KMS-11 (cell line): Measurements from ENCODE around the gene YY1.
"Not testable (repeated sequence)": the region's sequence is repeated elsewhere in the genome, so short reads cannot be mapped to it uniquely, and the experiment has no call there.

Experiments used
- H2AFZ ChIP-seq: fragments of 200-600 bp; sonication (generic); 2 replicates; pipeline ENCODE4 v1.6.1; 2016; ENCODE audit warnings: antibody characterized with exemption, mixed run types, low read depth
- H3K27ac ChIP-seq: fragments of 200-600 bp; sonication (generic); 2 replicates; pipeline ENCODE4 v1.6.1; 2016; ENCODE audit warnings: mild to moderate bottlenecking, mixed run types
- H3K27me3 ChIP-seq: fragments of 200-600 bp; sonication (generic); 2 replicates; pipeline ENCODE4 v1.6.1; 2017; ENCODE audit warnings: mild to moderate bottlenecking, low read depth, mixed run types, moderate library complexity; ENCODE audit not compliant: insufficient read depth
- H3K36me3 ChIP-seq: fragments of 200-600 bp; sonication (generic); 2 replicates; pipeline ENCODE4 v1.6.1; 2017; ENCODE audit warnings: mild to moderate bottlenecking, mixed run types; ENCODE audit not compliant: insufficient read depth
- H3K4me1 ChIP-seq: fragments of 200-600 bp; sonication (generic); 2 replicates; pipeline ENCODE4 v1.6.1; 2016; ENCODE audit warnings: mild to moderate bottlenecking, low read depth, mixed run types; ENCODE audit not compliant: poor library complexity, severe bottlenecking
- H3K4me2 ChIP-seq: fragments of 200-600 bp; sonication (generic); 2 replicates; pipeline ENCODE4 v1.7.0; 2016; ENCODE audit warnings: mild to moderate bottlenecking, mixed run types
- H3K4me3 ChIP-seq: fragments of 200-600 bp; sonication (generic); IDR thresholded peaks from 2 replicates; pipeline ENCODE4 v1.6.1; 2017; ENCODE audit warnings: low read depth, low read length, mixed read lengths; ENCODE audit not compliant: insufficient read depth
- H3K79me2 ChIP-seq: fragments of 200-600 bp; sonication (generic); 2 replicates; pipeline ENCODE4 v1.6.1; 2016; ENCODE audit warnings: low read depth, mixed run types; ENCODE audit not compliant: insufficient read depth
- H3K9ac ChIP-seq: fragments of 200-600 bp; sonication (generic); 2 replicates; pipeline ENCODE4 v1.6.1; 2016; ENCODE audit warnings: mild to moderate bottlenecking, mixed run types
- H4K20me1 ChIP-seq: fragments of 200-600 bp; sonication (generic); 2 replicates; pipeline ENCODE4 v1.6.1; 2016; ENCODE audit warnings: mild to moderate bottlenecking, mixed run types; ENCODE audit not compliant: insufficient read depth
- TF ChIP-seq, protein P1 (sequence below): fragments of 200-600 bp; sonication (generic); conservative IDR thresholded peaks from 2 replicates; pipeline ENCODE4 v1.6.1; 2017; ENCODE audit warnings: low read depth, mild to moderate bottlenecking, antibody characterized with exemption, low read length, moderate library complexity, mixed read lengths

The YY1 gene

DNA sequence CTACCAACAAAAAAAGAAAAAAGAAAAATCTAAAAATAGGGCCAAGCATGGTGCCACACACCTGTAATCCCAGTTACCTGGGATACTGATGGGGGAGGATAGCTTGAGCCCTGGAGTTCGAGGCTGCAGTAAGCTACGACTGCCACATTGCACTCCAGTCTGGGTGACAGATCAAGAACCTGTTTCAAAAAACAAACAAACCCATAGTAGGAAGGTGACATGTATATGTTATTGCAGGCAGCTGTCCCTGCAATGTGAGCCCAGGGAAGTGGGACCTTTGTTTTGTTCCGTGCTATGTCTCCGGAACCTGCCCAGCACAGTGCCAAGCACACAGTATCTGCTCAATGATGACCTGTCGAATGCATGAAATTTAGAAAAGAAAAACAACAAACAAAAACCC, 37.2 kb upstream of the YY1 start:
- H2AFZ ChIP-seq: no peak overlapping the region
- H3K27me3 ChIP-seq: no peaks in the 10 kb centered on the region
- H3K27ac ChIP-seq: no peak overlapping the region
- H3K4me1 ChIP-seq: no peaks in the 10 kb centered on the region
- H3K36me3 ChIP-seq: no peaks in the 10 kb centered on the region
- H3K79me2 ChIP-seq: no peaks in the 10 kb centered on the region
- H3K9ac ChIP-seq: no peak overlapping the region
- no peak overlapping the region for H3K4me2 ChIP-seq
- TF ChIP-seq, protein P1, sequence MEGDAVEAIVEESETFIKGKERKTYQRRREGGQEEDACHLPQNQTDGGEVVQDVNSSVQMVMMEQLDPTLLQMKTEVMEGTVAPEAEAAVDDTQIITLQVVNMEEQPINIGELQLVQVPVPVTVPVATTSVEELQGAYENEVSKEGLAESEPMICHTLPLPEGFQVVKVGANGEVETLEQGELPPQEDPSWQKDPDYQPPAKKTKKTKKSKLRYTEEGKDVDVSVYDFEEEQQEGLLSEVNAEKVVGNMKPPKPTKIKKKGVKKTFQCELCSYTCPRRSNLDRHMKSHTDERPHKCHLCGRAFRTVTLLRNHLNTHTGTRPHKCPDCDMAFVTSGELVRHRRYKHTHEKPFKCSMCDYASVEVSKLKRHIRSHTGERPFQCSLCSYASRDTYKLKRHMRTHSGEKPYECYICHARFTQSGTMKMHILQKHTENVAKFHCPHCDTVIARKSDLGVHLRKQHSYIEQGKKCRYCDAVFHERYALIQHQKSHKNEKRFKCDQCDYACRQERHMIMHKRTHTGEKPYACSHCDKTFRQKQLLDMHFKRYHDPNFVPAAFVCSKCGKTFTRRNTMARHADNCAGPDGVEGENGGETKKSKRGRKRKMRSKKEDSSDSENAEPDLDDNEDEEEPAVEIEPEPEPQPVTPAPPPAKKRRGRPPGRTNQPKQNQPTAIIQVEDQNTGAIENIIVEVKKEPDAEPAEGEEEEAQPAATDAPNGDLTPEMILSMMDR: no peak
- H3K4me3 ChIP-seq: no peak overlapping the region
- no peaks in the 10 kb centered on the region for H4K20me1 ChIP-seq

DNA sequence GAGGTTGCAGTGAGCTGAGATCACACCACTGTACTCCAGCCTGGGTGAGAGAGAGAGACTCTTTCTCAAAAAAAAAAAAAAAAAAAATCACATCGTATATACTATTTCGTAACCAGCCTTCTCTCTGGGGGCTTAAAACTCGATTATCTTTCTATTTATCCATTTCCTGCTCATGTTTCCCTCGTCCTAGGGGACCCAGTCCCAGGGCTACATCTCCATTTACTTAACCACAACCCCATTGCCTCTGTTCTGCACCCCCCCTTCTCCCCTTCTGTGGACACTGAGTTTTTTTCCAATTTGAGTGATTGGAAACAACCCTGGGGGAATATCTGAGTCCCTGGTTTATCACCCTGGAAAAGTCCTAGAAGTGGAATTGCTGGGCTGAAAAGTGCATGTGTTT, 36.2 kb upstream of the YY1 start:
- no peaks in the 10 kb centered on the region for H3K27me3 ChIP-seq
- no peak overlapping the region for H3K4me3 ChIP-seq
- H3K4me2 ChIP-seq: no peak overlapping the region
- TF ChIP-seq, protein P1: no peak
- no peaks in the 10 kb centered on the region for H4K20me1 ChIP-seq
- no peak overlapping the region for H3K27ac ChIP-seq
- H3K36me3 ChIP-seq: no peaks in the 10 kb centered on the region
- no peak overlapping the region for H2AFZ ChIP-seq
- no peaks in the 10 kb centered on the region for H3K4me1 ChIP-seq
- no peaks in the 10 kb centered on the region for H3K79me2 ChIP-seq
- H3K9ac ChIP-seq: no peak overlapping the region

DNA sequence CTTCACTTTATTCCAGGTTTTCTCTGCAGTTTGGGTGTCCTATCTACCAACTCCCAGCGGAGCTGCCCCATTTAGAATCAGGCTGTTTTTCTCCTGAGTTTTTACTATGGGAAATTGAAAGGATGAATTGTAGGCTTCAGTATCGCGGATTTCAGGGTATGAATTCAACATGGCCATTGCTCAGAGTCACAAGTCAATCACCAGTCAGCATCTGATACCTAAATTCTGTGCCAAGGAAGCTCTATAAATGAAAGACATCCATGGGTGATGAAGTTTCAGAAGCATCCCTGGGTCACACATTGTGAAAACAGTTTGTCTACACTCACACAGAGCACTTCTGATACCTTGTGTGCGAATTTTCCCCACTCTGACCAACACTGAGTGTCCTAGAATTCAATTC, 35.8 kb upstream of the YY1 start:
- Histone ChIP-seq H4K20me1 (no peaks in the 10 kb centered on the region), H3K79me2 (no peaks in the 10 kb centered on the region), H2AFZ (no peak overlapping the region), H3K4me1 (no peaks in the 10 kb centered on the region), H3K27me3 (no peaks in the 10 kb centered on the region), H3K4me2 (no peak overlapping the region), H3K9ac (no peak overlapping the region), H3K36me3 (no peaks in the 10 kb centered on the region), H3K27ac (no peak overlapping the region), H3K4me3 (no peak overlapping the region)
- TF ChIP-seq, protein P1: no peak

DNA sequence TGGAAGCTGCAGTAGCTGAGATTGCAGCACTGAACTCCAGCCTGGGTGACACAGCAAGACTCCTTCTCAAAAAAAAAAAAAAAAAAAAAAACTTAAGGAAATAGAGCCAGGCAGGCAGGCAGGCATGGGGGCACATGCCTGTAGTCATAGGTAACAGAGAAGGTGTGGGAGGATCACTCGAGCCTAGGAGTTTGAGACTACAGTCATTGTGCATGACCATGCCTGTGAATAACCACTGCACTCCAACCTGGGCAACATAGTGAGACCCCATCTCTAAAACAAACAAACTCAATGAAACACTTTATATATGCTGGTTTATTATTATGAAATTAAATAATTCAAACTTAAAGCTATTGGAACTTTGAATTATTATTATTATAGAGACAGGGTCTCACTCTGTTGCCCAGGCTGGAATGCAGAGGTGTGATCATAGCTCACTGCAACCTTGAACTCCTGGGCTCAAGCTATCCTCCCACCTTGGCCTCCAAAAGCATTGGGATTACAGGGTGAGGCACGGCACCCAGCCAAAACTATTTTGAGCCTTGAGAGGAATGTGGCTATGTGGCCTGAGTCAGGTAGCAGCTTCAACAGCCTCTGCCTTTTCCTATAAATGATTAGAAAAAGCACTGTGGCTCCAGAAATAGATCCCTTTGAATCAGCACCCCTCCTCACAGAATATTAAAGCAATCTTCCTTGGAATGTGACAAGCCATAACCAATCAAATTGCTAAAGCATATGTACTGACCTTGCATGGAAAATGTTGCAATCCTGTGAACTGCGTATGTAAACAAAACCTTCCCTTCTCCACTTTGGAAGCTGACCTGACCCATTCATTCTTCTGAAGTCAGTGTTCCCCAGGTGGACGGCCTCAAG, 34.7 kb upstream of the YY1 start:
- no peaks in the 10 kb centered on the region for H3K36me3 ChIP-seq
- H3K79me2 ChIP-seq: no peaks in the 10 kb centered on the region
- no peak overlapping the region for H3K4me2 ChIP-seq
- H3K4me1 ChIP-seq: no peaks in the 10 kb centered on the region
- H3K9ac ChIP-seq: no peak overlapping the region
- no peaks in the 10 kb centered on the region for H4K20me1 ChIP-seq
- TF ChIP-seq, protein P1: no peak
- no peak overlapping the region for H3K27ac ChIP-seq
- no peak overlapping the region for H2AFZ ChIP-seq
- no peaks in the 10 kb centered on the region for H3K27me3 ChIP-seq
- no peak overlapping the region for H3K4me3 ChIP-seq

DNA sequence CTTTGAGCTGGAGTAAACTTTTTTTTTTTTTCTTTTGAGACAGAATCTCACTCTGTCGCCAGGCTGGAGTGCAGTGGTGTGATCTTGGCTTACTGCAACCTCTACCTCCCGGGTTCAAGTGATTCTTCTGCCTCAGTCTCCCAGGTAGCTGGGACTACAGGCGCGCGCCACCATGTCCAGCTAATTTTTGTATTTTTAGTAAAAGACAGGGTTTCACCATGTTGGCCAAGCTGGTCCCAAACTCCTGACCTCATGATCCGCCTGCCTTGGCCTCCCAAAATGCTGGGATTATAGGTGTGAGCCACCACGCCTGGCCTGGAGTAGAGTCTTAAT, 34.1 kb upstream of the YY1 start:
- not testable (repeated sequence) for H3K9ac ChIP-seq, H3K4me1 ChIP-seq, H2AFZ ChIP-seq, H3K4me2 ChIP-seq, H3K27ac ChIP-seq, H3K36me3 ChIP-seq, H4K20me1 ChIP-seq, H3K4me3 ChIP-seq, H3K27me3 ChIP-seq, H3K79me2 ChIP-seq

DNA sequence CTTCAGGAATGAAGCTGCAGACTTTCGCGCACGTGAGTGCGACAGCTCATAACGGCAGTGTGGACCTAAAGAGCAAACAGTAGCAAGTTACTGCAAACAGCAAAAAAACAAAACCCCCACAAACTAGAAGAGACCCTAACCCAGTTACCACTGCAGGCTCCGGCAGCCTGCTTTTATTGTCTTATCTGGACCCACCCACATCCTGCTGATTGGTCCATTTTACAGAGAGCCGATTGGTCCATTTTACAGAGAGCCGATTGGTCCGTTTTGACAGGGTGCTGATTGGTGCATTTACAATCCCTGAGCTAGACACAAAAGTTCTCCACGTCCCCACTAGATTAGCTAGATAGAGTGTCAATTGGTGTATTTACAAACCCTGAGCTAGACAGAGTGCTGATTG, 31.4 kb upstream of the YY1 start:
- not testable (repeated sequence) for H3K27ac ChIP-seq, H3K4me2 ChIP-seq, H3K36me3 ChIP-seq, H3K27me3 ChIP-seq, H3K79me2 ChIP-seq, H2AFZ ChIP-seq, H3K4me1 ChIP-seq, H3K4me3 ChIP-seq, H4K20me1 ChIP-seq, H3K9ac ChIP-seq

DNA sequence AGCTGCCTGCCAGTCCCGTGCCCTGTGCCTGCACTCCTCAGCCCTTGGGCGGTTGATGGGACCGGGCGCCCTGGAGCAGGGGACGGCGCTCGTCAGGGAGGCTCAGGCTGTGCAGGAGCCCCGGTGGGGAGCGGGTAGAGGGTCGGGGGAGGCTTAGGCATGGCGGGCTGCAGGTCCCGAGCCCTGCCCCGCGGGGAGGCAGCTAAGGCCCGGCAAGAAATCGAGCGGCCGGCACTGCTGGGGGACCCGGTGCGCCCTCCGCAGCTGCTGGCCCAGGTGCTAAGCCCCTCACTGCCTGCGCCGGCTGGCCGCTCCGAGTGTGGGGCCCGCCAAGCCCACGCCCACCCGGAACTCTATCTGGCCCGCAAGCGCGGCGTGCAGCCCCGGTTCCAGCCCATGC, 30.8 kb upstream of the YY1 start:
- H3K27ac ChIP-seq, H3K4me3 ChIP-seq, H3K4me2 ChIP-seq, H3K27me3 ChIP-seq, H3K4me1 ChIP-seq, H4K20me1 ChIP-seq, H3K36me3 ChIP-seq, H3K79me2 ChIP-seq, H3K9ac ChIP-seq, H2AFZ ChIP-seq: not testable (repeated sequence)
